Measurements from ENCODE around the gene CS.

Gene CS

GRCh38 chr12:56252649-56253048, 47.5 kb downstream of the CS start:
- no peak for TF ChIP-seq USF1 (IDR thresholded peaks at IDR 0.05)
- no peak for TF ChIP-seq YY1 (IDR thresholded peaks at IDR 0.05; ENCODE audit: low read depth)
- no peak for TF ChIP-seq CEBPB (IDR thresholded peaks at IDR 0.05)
- no peak for TF ChIP-seq TCF12 (IDR thresholded peaks at IDR 0.05; ENCODE audit: low read depth)

GRCh38 chr12:56248711-56249110, 51.4 kb downstream of the CS start:
- TF ChIP-seq RAD21 (IDR thresholded peaks at IDR 0.05; ENCODE audit: low read depth), result no peak
- TF ChIP-seq ZBTB7A (IDR thresholded peaks at IDR 0.05; ENCODE audit: low read depth), result no peak
- no peak for TF ChIP-seq TCF12 (IDR thresholded peaks at IDR 0.05; ENCODE audit: low read depth)
- TF ChIP-seq USF1 (IDR thresholded peaks at IDR 0.05), result no peak
- no peak for TF ChIP-seq NFIC (IDR thresholded peaks at IDR 0.05)
- TF ChIP-seq EGR1 (IDR thresholded peaks at IDR 0.05), result no peak
- no peak for TF ChIP-seq REST (IDR thresholded peaks at IDR 0.05; ENCODE audit: low read depth)
- TF ChIP-seq EP300 (IDR thresholded peaks at IDR 0.05; ENCODE audit: borderline replicate concordance), result no peak
- TF ChIP-seq MAX (IDR thresholded peaks at IDR 0.05), result no peak
- TF ChIP-seq YY1 (IDR thresholded peaks at IDR 0.05; ENCODE audit: low read depth), result no peak
- TF ChIP-seq TEAD4 (IDR thresholded peaks at IDR 0.05), result no peak
- TF ChIP-seq CEBPB (IDR thresholded peaks at IDR 0.05), result no peak
- no peak for TF ChIP-seq TAF1 (IDR thresholded peaks at IDR 0.05; ENCODE audit: low read depth)

GRCh38 chr12:56247923-56248322, 52.2 kb downstream of the CS start:
- TF ChIP-seq RAD21 (IDR thresholded peaks at IDR 0.05; ENCODE audit: low read depth), result no peak
- TF ChIP-seq REST (IDR thresholded peaks at IDR 0.05; ENCODE audit: low read depth), result no peak

GRCh38 chr12:56244494-56244893, 55.6 kb downstream of the CS start:
- TF ChIP-seq CREB1 (IDR thresholded peaks at IDR 0.05; ENCODE audit: low read depth), result no peak
- no peak for TF ChIP-seq TCF12 (IDR thresholded peaks at IDR 0.05; ENCODE audit: low read depth)

- TF ChIP-seq EP300 (IDR thresholded peaks at IDR 0.05; ENCODE audit: borderline replicate concordance), result no peak
Measured at GRCh38 chr12:56243731-56244181, 56.4 kb downstream of the CS start.

GRCh38 chr12:56242986-56243385, 57.1 kb downstream of the CS start:
- TF ChIP-seq NFIC (IDR thresholded peaks at IDR 0.05), result no peak

- TF ChIP-seq TAF1 (IDR thresholded peaks at IDR 0.05; ENCODE audit: low read depth) (no peak), EP300 (IDR thresholded peaks at IDR 0.05; ENCODE audit: borderline replicate concordance) (no peak), NFIC (IDR thresholded peaks at IDR 0.05) (no peak), CEBPB (IDR thresholded peaks at IDR 0.05) (no peak)
Measured at GRCh38 chr12:56241424-56242303, 58.5 kb downstream of the CS start.

GRCh38 chr12:56237552-56237951, 62.6 kb downstream of the CS start:
- no peak for TF ChIP-seq NFIC (IDR thresholded peaks at IDR 0.05)
- no peak for TF ChIP-seq TEAD4 (IDR thresholded peaks at IDR 0.05)
- TF ChIP-seq EGR1 (IDR thresholded peaks at IDR 0.05), result no peak
- no peak for TF ChIP-seq ZBTB7A (IDR thresholded peaks at IDR 0.05; ENCODE audit: low read depth)
- TF ChIP-seq RAD21 (IDR thresholded peaks at IDR 0.05; ENCODE audit: low read depth), result no peak
- no peak for TF ChIP-seq TCF12 (IDR thresholded peaks at IDR 0.05; ENCODE audit: low read depth)
- TF ChIP-seq FOXM1 (IDR thresholded peaks at IDR 0.05; ENCODE audit: borderline replicate concordance, low read depth), result no peak
- TF ChIP-seq CREB1 (IDR thresholded peaks at IDR 0.05; ENCODE audit: low read depth), result no peak
- TF ChIP-seq REST (IDR thresholded peaks at IDR 0.05; ENCODE audit: low read depth), result no peak
- TF ChIP-seq MAX (IDR thresholded peaks at IDR 0.05), result no peak
- TF ChIP-seq TAF1 (IDR thresholded peaks at IDR 0.05; ENCODE audit: low read depth), result no peak
- TF ChIP-seq CEBPB (IDR thresholded peaks at IDR 0.05), result no peak

Measured in Ishikawa (cell line).